Measurements from ENCODE around the gene ASB18.

Gene ASB18

GRCh38 chr2:236305964-236306605 lies 41.9 kb upstream of the ASB18 start:
- no peak overlapping the region for H3K4me3 ChIP-seq (ENCODE audit: control insufficient read depth, low read depth, low read length)
- no peak for TF ChIP-seq CTCF (IDR thresholded peaks at IDR 0.05; ENCODE audit: control insufficient read depth, insufficient read depth, low read depth, low read length, missing control alignments)
- no peak for DNase-seq (ENCODE audit: low read depth)

- no peak for TF ChIP-seq CTCF (IDR thresholded peaks at IDR 0.05; ENCODE audit: control insufficient read depth, insufficient read depth, low read depth, low read length, missing control alignments)
- DNase-seq (ENCODE audit: low read depth), result no peak
- no peak overlapping the region for H3K4me3 ChIP-seq (ENCODE audit: control insufficient read depth, low read depth, low read length)
These were observed 41.3 kb upstream of the ASB18 start for GRCh38 chr2:236305531-236305930.

- no peak for TF ChIP-seq CTCF (IDR thresholded peaks at IDR 0.05; ENCODE audit: control insufficient read depth, insufficient read depth, low read depth, low read length, missing control alignments)
- DNase-seq (ENCODE audit: low read depth), result no peak
- no peak overlapping the region for H3K4me3 ChIP-seq (ENCODE audit: control insufficient read depth, low read depth, low read length)
These were observed 39.7 kb upstream of the ASB18 start for GRCh38 chr2:236303935-236304334.

GRCh38 chr2:236302555-236302954 lies 38.3 kb upstream of the ASB18 start:
- H3K4me3 ChIP-seq (ENCODE audit: control insufficient read depth, low read depth, low read length), result no peak overlapping the region
- DNase-seq (ENCODE audit: low read depth), result no peak
- no peak for TF ChIP-seq CTCF (IDR thresholded peaks at IDR 0.05; ENCODE audit: control insufficient read depth, insufficient read depth, low read depth, low read length, missing control alignments)

GRCh38 chr2:236298924-236299475 lies 34.8 kb upstream of the ASB18 start:
- no peak for TF ChIP-seq CTCF (IDR thresholded peaks at IDR 0.05; ENCODE audit: control insufficient read depth, insufficient read depth, low read depth, low read length, missing control alignments)
- no peak overlapping the region for H3K4me3 ChIP-seq (ENCODE audit: control insufficient read depth, low read depth, low read length)
- no peak for DNase-seq (ENCODE audit: low read depth)

GRCh38 chr2:236295481-236295880 lies 31.3 kb upstream of the ASB18 start:
- no peak overlapping the region for H3K4me3 ChIP-seq (ENCODE audit: control insufficient read depth, low read depth, low read length)
- no peak for TF ChIP-seq CTCF (IDR thresholded peaks at IDR 0.05; ENCODE audit: control insufficient read depth, insufficient read depth, low read depth, low read length, missing control alignments)
- DNase-seq (ENCODE audit: low read depth), result no peak

All from AG09309 (cell line).